Measurements from ENCODE around the gene LAMB2.

The LAMB2 gene

GRCh38 chr3:49165771-49166751, 33.2 kb upstream of the LAMB2 start, which contains the start of gene CCDC71:
TSS of gene CCDC71 (minus strand) at chr3:49166331. CDS start at chr3:49164208, 2,123 bp downstream.
- peak; percentile 59 for DNase-seq (ENCODE audit: low read depth)
- TF ChIP-seq CTCF (conservative IDR thresholded peaks at IDR 0.05; ENCODE audit: low read length) = no peak
- peak within 1 kb of the TSS; percentile 92 for H3K4me3 ChIP-seq (ENCODE audit: low read length)

- no peak for DNase-seq (ENCODE audit: low read depth)
- TF ChIP-seq CTCF (conservative IDR thresholded peaks at IDR 0.05; ENCODE audit: low read length) = no peak
- peak overlapping the region; percentile 92 for H3K4me3 ChIP-seq (ENCODE audit: low read length)
Observed at GRCh38 chr3:49164983-49165720, 32.3 kb upstream of the LAMB2 start.

- DNase-seq (ENCODE audit: low read depth) = no peak
- H3K4me3 ChIP-seq (ENCODE audit: low read length) = no peak overlapping the region
- TF ChIP-seq CTCF (conservative IDR thresholded peaks at IDR 0.05; ENCODE audit: low read length) = no peak
Observed at GRCh38 chr3:49163609-49164008, 30.8 kb upstream of the LAMB2 start.

- no peak for DNase-seq (ENCODE audit: low read depth)
- H3K4me3 ChIP-seq (ENCODE audit: low read length) = no peak overlapping the region
- TF ChIP-seq CTCF (conservative IDR thresholded peaks at IDR 0.05; ENCODE audit: low read length) = no peak
Observed at GRCh38 chr3:49162751-49163419, 30.0 kb upstream of the LAMB2 start.

- H3K4me3 ChIP-seq (ENCODE audit: low read length) = no peak overlapping the region
- no peak for DNase-seq (ENCODE audit: low read depth)
- TF ChIP-seq CTCF (conservative IDR thresholded peaks at IDR 0.05; ENCODE audit: low read length) = no peak
Observed at GRCh38 chr3:49161808-49162530, 29.1 kb upstream of the LAMB2 start.

GRCh38 chr3:49161197-49161596, 28.3 kb upstream of the LAMB2 start:
- TF ChIP-seq CTCF (conservative IDR thresholded peaks at IDR 0.05; ENCODE audit: low read length) = no peak
- DNase-seq (ENCODE audit: low read depth) = no peak
- no peak overlapping the region for H3K4me3 ChIP-seq (ENCODE audit: low read length)
